ENCODE measurements around the gene VPS8.

The VPS8 gene

GRCh38 chr3:184811034-184811433, 932 bp upstream of the VPS8 start:
- no peak for DNase-seq (ENCODE audit: low read depth in 2 of 2)

GRCh38 chr3:184811663-184811998, 335 bp upstream of the VPS8 start:
- DNase-seq (ENCODE audit: low read depth in 2 of 2): no peak

DNA sequence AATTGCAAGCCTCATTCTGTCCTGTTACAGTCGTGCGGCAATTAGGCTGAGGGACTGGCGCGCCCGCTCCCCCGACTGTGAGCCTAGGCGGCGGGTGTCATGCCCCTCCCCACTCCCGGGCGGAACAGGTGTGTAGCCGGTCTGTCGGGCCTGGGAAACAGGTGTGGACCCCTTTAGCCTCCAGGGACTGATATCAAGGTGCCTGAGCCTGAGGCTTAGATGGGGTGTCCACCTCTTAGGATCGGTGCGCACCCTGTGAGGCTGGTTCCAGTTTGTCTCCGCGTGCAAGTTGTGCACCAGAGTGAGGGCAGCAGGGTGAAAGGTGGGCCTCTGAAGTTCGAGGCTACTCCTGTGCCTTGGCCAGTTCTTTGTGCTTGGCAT, 686 bp downstream of the VPS8 start:
- no peak for DNase-seq (ENCODE audit: low read depth in 2 of 2)

DNA sequence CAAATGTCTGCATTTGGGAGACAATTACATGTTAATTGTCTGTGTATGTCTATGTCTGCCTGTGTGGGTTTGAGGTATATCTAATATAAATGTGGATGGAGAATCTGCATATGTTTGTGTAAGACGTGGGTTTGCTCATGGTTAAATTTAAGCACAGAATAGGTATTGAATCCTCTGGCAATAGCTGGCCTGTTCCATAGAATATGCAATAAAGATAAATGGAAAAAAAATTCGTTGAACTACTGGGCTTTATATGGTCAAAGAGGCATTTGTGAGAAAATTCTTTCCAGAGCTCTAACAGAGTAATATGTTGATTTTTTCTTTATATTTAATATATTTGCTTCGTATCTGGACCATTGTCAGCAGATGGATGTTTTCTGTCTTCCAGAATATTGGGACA, 1.4 kb downstream of the VPS8 start:
- DNase-seq (ENCODE audit: low read depth in 2 of 2): no peak

- DNase-seq (ENCODE audit: low read depth in 2 of 2): no peak
These were observed 2.2 kb downstream of the VPS8 start for GRCh38 chr3:184814214-184814613.

- no peak for DNase-seq (ENCODE audit: low read depth in 2 of 2)
These were observed 3.3 kb downstream of the VPS8 start for GRCh38 chr3:184815046-184815930.

GRCh38 chr3:184816614-184817013, 4.6 kb downstream of the VPS8 start:
- no peak for DNase-seq (ENCODE audit: low read depth in 2 of 2)

GRCh38 chr3:184820525-184820924, 8.6 kb downstream of the VPS8 start:
- DNase-seq (ENCODE audit: low read depth in 2 of 2): no peak

GRCh38 chr3:184821034-184821433, 9.1 kb downstream of the VPS8 start:
- no peak for DNase-seq (ENCODE audit: low read depth in 2 of 2)

GRCh38 chr3:184822081-184822480, 10.1 kb downstream of the VPS8 start:
- no peak for DNase-seq (ENCODE audit: low read depth in 2 of 2)

DNA sequence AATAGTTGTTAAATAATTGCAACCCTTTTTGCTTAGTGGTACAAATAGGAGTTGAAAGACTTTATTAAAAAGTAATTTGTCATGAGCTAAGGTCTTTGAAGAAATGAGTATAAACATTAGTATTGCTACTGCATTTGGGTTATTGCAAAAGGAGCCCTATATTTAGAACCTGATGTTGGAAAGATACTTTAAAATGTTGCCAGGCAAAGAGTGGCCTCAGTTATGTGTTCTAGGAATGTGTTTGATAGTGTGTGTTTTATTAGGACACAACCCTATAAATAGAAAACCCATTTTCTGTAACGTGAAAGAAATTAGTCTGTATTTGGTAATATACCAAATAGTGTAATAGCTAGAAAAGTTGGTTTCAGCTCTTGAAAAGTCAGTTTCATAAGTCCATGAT, 10.7 kb downstream of the VPS8 start:
- no peak for DNase-seq (ENCODE audit: low read depth in 2 of 2)

- DNase-seq (ENCODE audit: low read depth in 2 of 2): no peak
These were observed 12.0 kb downstream of the VPS8 start for GRCh38 chr3:184823990-184824389.

- no peak for DNase-seq (ENCODE audit: low read depth in 2 of 2)
These were observed 13.3 kb downstream of the VPS8 start for GRCh38 chr3:184825121-184825820.

GRCh38 chr3:184827572-184827971, 15.6 kb downstream of the VPS8 start:
- no peak for DNase-seq (ENCODE audit: low read depth in 2 of 2)

GRCh38 chr3:184832044-184832443, 20.1 kb downstream of the VPS8 start:
- DNase-seq (ENCODE audit: low read depth in 2 of 2): no peak

DNA sequence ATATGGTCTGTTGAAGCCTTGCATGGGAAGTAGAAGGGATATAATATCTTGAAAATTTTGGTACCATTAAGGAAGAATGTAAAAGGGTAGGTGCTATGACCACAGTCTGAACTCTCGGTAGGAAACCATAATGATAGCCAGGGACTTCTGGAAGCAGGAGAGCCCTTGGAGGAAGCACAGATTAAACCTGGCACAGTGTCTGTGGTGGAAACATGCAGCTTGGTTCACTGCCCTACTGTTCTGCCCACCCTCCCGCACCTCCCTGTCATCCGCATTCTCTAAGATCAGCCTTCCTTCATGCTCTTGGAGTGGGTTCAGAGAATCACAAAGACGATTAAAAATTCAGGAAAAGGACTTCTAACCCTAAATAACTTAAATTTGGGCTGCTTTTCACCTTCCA, 20.9 kb downstream of the VPS8 start:
- no peak for DNase-seq (ENCODE audit: low read depth in 2 of 2)

- DNase-seq (ENCODE audit: low read depth in 2 of 2): no peak
These were observed 24.3 kb downstream of the VPS8 start for GRCh38 chr3:184836090-184836822.

DNA sequence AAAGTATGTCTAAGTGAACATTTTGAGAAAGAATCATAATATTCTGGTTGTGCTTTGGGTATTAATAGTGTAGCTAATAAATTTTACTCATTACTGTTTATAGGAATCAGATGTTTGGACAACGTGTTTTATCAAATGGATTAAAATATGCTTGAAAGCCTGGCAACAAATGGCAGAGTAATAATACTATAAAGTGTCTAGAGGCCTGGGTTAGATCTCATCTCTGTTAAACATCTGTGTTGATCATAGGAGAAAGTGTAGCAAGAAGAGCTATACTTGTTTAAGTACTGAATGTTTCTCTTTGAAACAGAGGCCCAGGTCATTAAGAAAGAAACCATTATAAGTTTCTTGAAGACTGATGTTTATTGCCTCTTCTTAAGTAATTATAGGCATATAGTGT, 30.5 kb downstream of the VPS8 start:
- no peak for DNase-seq (ENCODE audit: low read depth in 2 of 2)

- no peak for DNase-seq (ENCODE audit: low read depth in 2 of 2)
These were observed 33.9 kb downstream of the VPS8 start for GRCh38 chr3:184845819-184846218.

- no peak for DNase-seq (ENCODE audit: low read depth in 2 of 2)
These were observed 34.5 kb downstream of the VPS8 start for GRCh38 chr3:184846496-184846895.

GRCh38 chr3:184848934-184849333, 37.0 kb downstream of the VPS8 start:
- no peak for DNase-seq (ENCODE audit: low read depth in 2 of 2)

DNA sequence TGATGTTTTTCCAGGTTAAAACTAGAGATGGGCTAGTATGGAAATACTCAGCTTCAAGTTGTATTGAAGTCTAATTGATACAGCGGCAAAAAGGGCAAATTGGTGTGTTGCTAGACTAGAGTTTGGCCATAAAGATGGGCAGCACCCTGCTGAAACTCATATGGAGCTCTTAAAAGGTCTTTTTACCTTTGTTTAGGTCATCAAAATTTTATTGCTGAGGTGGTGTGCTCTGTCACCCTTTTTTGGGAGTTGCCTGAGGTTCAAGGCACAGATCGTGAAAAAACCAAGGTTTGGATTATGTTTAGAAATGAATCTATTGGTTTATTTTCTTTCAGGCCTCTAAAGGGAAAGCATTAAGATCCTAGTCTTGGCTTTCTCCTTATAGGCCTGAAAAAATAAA, 38.2 kb downstream of the VPS8 start:
- no peak for DNase-seq (ENCODE audit: low read depth in 2 of 2)

DNA sequence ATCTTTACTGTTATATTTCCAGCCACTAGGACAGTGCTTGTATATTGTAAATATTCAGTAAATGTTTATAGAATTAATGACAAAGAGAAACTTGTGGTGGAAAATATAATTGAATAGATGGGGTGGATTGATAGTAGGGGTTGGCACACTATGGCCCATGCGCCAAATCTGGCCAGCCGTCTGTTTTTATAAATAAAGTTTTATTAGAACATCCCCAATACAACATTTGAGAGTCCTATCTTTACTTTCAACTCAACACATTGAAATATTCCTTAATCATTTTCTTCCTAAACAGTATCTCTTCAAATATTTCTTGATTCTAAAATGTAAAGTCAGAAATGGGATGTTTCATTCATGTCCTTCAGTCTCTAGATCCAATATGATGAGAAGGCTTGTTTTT, 45.1 kb downstream of the VPS8 start:
- no peak for DNase-seq (ENCODE audit: low read depth in 2 of 2)
